ENCODE results near the gene MYBPHL.

DNA sequence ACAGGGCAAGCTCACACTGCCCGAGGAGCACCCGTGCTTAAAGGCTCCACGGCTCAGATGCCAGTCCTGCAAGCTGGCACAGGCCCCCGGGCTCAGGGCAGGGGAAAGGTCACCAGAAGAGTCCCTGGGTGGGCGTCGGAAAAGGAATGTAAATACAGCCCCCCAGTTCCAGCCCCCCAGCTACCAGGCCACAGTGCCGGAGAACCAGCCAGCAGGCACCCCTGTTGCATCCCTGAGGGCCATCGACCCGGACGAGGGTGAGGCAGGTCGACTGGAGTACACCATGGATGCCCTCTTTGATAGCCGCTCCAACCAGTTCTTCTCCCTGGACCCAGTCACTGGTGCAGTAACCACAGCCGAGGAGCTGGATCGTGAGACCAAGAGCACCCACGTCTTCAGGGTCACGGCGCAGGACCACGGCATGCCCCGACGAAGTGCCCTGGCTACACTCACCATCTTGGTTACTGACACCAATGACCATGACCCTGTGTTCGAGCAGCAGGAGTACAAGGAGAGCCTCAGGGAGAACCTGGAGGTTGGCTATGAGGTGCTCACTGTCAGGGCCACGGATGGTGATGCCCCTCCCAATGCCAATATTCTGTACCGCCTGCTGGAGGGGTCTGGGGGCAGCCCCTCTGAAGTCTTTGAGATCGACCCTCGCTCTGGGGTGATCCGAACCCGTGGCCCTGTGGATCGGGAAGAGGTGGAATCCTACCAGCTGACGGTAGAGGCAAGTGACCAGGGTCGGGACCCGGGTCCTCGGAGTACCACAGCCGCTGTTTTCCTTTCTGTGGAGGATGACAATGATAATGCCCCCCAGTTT, 56.1 kb downstream of the MYBPHL start:
- TF ChIP-seq, protein P1, sequence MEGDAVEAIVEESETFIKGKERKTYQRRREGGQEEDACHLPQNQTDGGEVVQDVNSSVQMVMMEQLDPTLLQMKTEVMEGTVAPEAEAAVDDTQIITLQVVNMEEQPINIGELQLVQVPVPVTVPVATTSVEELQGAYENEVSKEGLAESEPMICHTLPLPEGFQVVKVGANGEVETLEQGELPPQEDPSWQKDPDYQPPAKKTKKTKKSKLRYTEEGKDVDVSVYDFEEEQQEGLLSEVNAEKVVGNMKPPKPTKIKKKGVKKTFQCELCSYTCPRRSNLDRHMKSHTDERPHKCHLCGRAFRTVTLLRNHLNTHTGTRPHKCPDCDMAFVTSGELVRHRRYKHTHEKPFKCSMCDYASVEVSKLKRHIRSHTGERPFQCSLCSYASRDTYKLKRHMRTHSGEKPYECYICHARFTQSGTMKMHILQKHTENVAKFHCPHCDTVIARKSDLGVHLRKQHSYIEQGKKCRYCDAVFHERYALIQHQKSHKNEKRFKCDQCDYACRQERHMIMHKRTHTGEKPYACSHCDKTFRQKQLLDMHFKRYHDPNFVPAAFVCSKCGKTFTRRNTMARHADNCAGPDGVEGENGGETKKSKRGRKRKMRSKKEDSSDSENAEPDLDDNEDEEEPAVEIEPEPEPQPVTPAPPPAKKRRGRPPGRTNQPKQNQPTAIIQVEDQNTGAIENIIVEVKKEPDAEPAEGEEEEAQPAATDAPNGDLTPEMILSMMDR (IDR thresholded peaks at IDR 0.05): no peak
- no peak for TF ChIP-seq POLR2A (IDR thresholded peaks at IDR 0.05)
